Measurements from ENCODE around the gene STKLD1.

STKLD1 gene

GRCh38 chr9:133404454-133405002 is 28.4 kb downstream of the STKLD1 start:
- Histone ChIP-seq H3K36me3 (ENCODE audit: control insufficient read depth in 2 of 2, insufficient read depth in 1 of 2, low read length in 2 of 2) (peaks cover 5 to 74% of the 10 kb centered on the region in 2 experiments; a peak in 2 of 3 replicates), H3K4me3 (ENCODE audit: low read depth, low read length) (no peak overlapping the region), H3K4me1 (ENCODE audit: control insufficient read depth, insufficient read depth, low read length) (no peaks in the 10 kb centered on the region), H3K9me3 (ENCODE audit: control insufficient read depth, insufficient read depth, low read depth, low read length) (no peaks in the 10 kb centered on the region), H3K27ac (ENCODE audit: extremely low read depth, low read depth, low read length) (no peak overlapping the region)
- no peak for TF ChIP-seq HOXC10 (CRISPR knock-in tag; IDR thresholded peaks at IDR 0.05)
- no peak for TF ChIP-seq ZNF529 (tag by site-specific recombination; IDR thresholded peaks at IDR 0.05; ENCODE audit: insufficient replicate concordance)
- TF ChIP-seq ZNF629 (tag by site-specific recombination; IDR thresholded peaks at IDR 0.05) = no peak
- TF ChIP-seq GLIS2 (tag by site-specific recombination; IDR thresholded peaks at IDR 0.05) = no peak
- TF ChIP-seq ZBTB26 (tag by site-specific recombination; optimal IDR thresholded peaks at IDR 0.05) = no peak
- TF ChIP-seq ZNF768 (tag by site-specific recombination; IDR thresholded peaks at IDR 0.05) = no peak
- no peak for TF ChIP-seq SP2 (tag by site-specific recombination; IDR thresholded peaks at IDR 0.05)
- TF ChIP-seq ZBTB49 (tag by site-specific recombination; IDR thresholded peaks at IDR 0.05; ENCODE audit: low read depth) = no peak
- no peak for TF ChIP-seq KLF7 (tag by site-specific recombination; IDR thresholded peaks at IDR 0.05; ENCODE audit: borderline replicate concordance)
- TF ChIP-seq BCL11B (tag by site-specific recombination; IDR thresholded peaks at IDR 0.05; ENCODE audit: low read depth) = no peak
- TF ChIP-seq ZFP37 (tag by site-specific recombination; IDR thresholded peaks at IDR 0.05) = no peak
- TF ChIP-seq ZNF148 (tag by site-specific recombination; IDR thresholded peaks at IDR 0.05; ENCODE audit: borderline replicate concordance) = no peak
- no peak for TF ChIP-seq OVOL3 (tag by site-specific recombination; IDR thresholded peaks at IDR 0.05)
- ChIA-PET CTCF (interaction anchor here (0.6 to 4.8 kb wide), 16 partner anchors 9 to 487 kb away, joined by 3 to 24 read pairs (median 4); no protein-coding TSS in a partner anchor), POLR2A (interaction anchor here (1.0 to 1.3 kb wide), 3 partner anchors 27 to 57 kb away, joined by 3 read pairs; partner anchors contain the start of genes MED22 and RPL7A)

- TF ChIP-seq ZNF555 (tag by site-specific recombination; conservative IDR thresholded peaks at IDR 0.05) (no peak), GFI1B (tag by site-specific recombination; IDR thresholded peaks at IDR 0.05) (no peak), HOXA7 (CRISPR knock-in tag; IDR thresholded peaks at IDR 0.05; ENCODE audit: borderline replicate concordance) (no peak), ZNF501 (tag by site-specific recombination; IDR thresholded peaks at IDR 0.05) (no peak), TCF7L2 (IDR thresholded peaks at IDR 0.05; ENCODE audit: borderline replicate concordance, low read depth, low read length) (no peak), ZNF514 (tag by site-specific recombination; IDR thresholded peaks at IDR 0.05) (no peak), ZNF37A (tag by site-specific recombination; IDR thresholded peaks at IDR 0.05) (no peak)
- no peak overlapping the region for H3K27ac ChIP-seq (ENCODE audit: extremely low read depth, low read depth, low read length)
- peaks cover 5 to 81% of the 10 kb centered on the region in 2 experiments; a peak in 2 of 3 replicates for H3K36me3 ChIP-seq (ENCODE audit: control insufficient read depth in 2 of 2, insufficient read depth in 1 of 2, low read length in 2 of 2)
- H3K4me1 ChIP-seq (ENCODE audit: control insufficient read depth, insufficient read depth, low read length) = no peaks in the 10 kb centered on the region
- ChIA-PET POLR2A (interaction anchor here (0.6 kb wide), 1 partner anchor 76 kb away, joined by 5 read pairs; no protein-coding TSS in a partner anchor), CTCF (interaction anchor here (0.7 to 4.8 kb wide), 7 partner anchors 8 to 123 kb away, joined by 3 to 24 read pairs (median 9); no protein-coding TSS in a partner anchor)
- no peaks in the 10 kb centered on the region for H3K9me3 ChIP-seq (ENCODE audit: control insufficient read depth, insufficient read depth, low read depth, low read length)
- no peak overlapping the region for H3K4me3 ChIP-seq (ENCODE audit: low read depth, low read length)
Observed at GRCh38 chr9:133405508-133406438, 29.6 kb downstream of the STKLD1 start.
